Effector memory CD8-positive, alpha-beta T cell (primary cell): Measurements from ENCODE around the gene RPL18.
"Not testable (repeated sequence)": the region's sequence is repeated elsewhere in the genome, so short reads cannot be mapped to it uniquely, and the experiment has no call there.

ENCODE experiments used
- ATAC-seq: fragments of 150-1000 bp; cut with Tn5 transposase; replicated peaks from 2 replicates; pipeline ENCODE4 v1.10.0; 2021; ENCODE audit warnings: mild to moderate bottlenecking, moderate library complexity
- DNase-seq, 3 experiments: peaks; one replicate each; pipeline ENCODE4 v3.0.0; 2021
- H3K27ac Mint-ChIP-seq, 2 donors: one replicate each; pipeline ENCODE4 v1.8.0; 2022; ENCODE audit warnings: mild to moderate bottlenecking in 2 of 2, mixed read lengths in 2 of 2, moderate library complexity in 2 of 2
- H3K27me3 Mint-ChIP-seq, 2 donors: one replicate each; pipeline ENCODE4 v1.8.0; 2022; ENCODE audit warnings: mixed read lengths in 2 of 2
- H3K36me3 Mint-ChIP-seq: one replicate; pipeline ENCODE4 v1.8.0; 2022; ENCODE audit warnings: mild to moderate bottlenecking, moderate library complexity, mixed read lengths; ENCODE audit not compliant: insufficient read depth
- H3K4me1 Mint-ChIP-seq, 2 donors: one replicate each; pipeline ENCODE4 v1.8.0; 2022; ENCODE audit warnings: low read depth in 2 of 2, mixed read lengths in 2 of 2
- H3K4me3 Mint-ChIP-seq, 2 donors: one replicate each; pipeline ENCODE4 v1.8.0; 2022; ENCODE audit warnings: mild to moderate bottlenecking in 2 of 2, mixed read lengths in 2 of 2, moderate library complexity in 2 of 2
- H3K9me3 Mint-ChIP-seq, 2 donors: one replicate each; pipeline ENCODE4 v1.8.0; 2022; ENCODE audit warnings: mixed read lengths in 2 of 2
- total RNA-seq, 9 experiments: gene quantifications; one replicate each; lab custom pipeline; 2026; lab: John Stamatoyannopoulos, UW

Gene RPL18
- 475 to 854 (median 796) reads per million in 9 experiments for total RNA-seq

GRCh38 chr19:48618916-48619691, at the start of gene RPL18, which contains the start of gene SPHK2:
RPL18 (minus strand) TSS chr19:48619178; CDS start chr19:48619143, 35 bp downstream.
SPHK2 (plus strand) TSS chr19:48619506; CDS start chr19:48620515, 1,009 bp downstream.
- H3K4me3 Mint-ChIP-seq, result peak within 1 kb of the TSS; percentile 97
- H3K27ac Mint-ChIP-seq, result peak within 1 kb of the TSS; percentile 97 to 99
- no peaks in the 10 kb centered on the region for H3K9me3 Mint-ChIP-seq

GRCh38 chr19:48668761-48669160, 49.8 kb upstream of the RPL18 start:
- peaks cover 15% of the 10 kb centered on the region for H3K36me3 Mint-ChIP-seq
- ATAC-seq, result no peak
- H3K9me3 Mint-ChIP-seq, result peaks cover 0 to 1% of the 10 kb centered on the region in 2 donors
- H3K4me1 Mint-ChIP-seq, result no peaks in the 10 kb centered on the region
- H3K27me3 Mint-ChIP-seq, result no peaks in the 10 kb centered on the region
- no peak overlapping the region for H3K27ac Mint-ChIP-seq
- H3K4me3 Mint-ChIP-seq, result no peak overlapping the region
- DNase-seq, result no peak

More at GRCh38 chr19:48618916-48619691, at the start of gene RPL18, which contains the start of gene SPHK2:
- peak; percentile 82 for ATAC-seq
- peaks cover 47 to 52% of the 10 kb centered on the region in 2 donors for H3K4me1 Mint-ChIP-seq
- peaks cover 73% of the 10 kb centered on the region for H3K36me3 Mint-ChIP-seq
- DNase-seq, result peak; percentile 91 to 93 (median 93)
- H3K27me3 Mint-ChIP-seq, result no peaks in the 10 kb centered on the region

GRCh38 chr19:48668332-48668731, 49.4 kb upstream of the RPL18 start:
- no peak for ATAC-seq
- no peak for DNase-seq
- Mint-ChIP-seq H3K9me3 (peaks cover 0 to 1% of the 10 kb centered on the region in 2 donors), H3K4me3 (no peak overlapping the region), H3K36me3 (peaks cover 15% of the 10 kb centered on the region), H3K27ac (no peak overlapping the region), H3K27me3 (no peaks in the 10 kb centered on the region), H3K4me1 (no peaks in the 10 kb centered on the region)

GRCh38 chr19:48665786-48666185, 46.8 kb upstream of the RPL18 start:
- H3K4me1 Mint-ChIP-seq, result peaks cover 5% of the 10 kb centered on the region in 2 donors
- no peak overlapping the region for H3K4me3 Mint-ChIP-seq
- H3K27me3 Mint-ChIP-seq, result no peaks in the 10 kb centered on the region
- no peak overlapping the region for H3K27ac Mint-ChIP-seq
- peaks cover 0 to 1% of the 10 kb centered on the region in 2 donors for H3K9me3 Mint-ChIP-seq
- ATAC-seq (no peak), DNase-seq (no peak)
- peaks cover 19% of the 10 kb centered on the region for H3K36me3 Mint-ChIP-seq

- DNase-seq, result no peak
- H3K9me3 Mint-ChIP-seq, result peaks cover 0 to 1% of the 10 kb centered on the region in 2 donors
Measured at GRCh38 chr19:48664476-48664875, 45.5 kb upstream of the RPL18 start.

DNA sequence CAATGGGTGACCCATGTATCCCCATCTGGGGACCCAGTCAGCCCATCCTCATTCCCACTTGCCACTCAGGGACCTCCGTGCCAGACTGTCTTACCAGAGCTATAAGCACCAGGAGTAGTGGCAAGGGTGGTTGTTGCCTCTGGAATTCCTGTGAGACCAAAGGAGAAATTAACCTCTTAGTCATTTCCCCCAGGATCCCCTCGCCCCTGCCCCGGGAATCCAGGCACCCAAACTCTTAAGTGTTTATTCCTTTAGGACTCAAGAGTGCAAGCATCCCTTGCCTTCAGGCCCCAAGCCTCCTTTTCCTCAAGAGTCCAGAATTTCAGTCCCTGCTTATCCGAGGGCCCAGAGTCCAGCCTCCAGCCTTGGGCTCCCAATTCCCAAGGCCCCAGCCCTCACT, 44.7 kb upstream of the RPL18 start:
- H3K27ac Mint-ChIP-seq, result no peak overlapping the region
- no peaks in the 10 kb centered on the region for H3K27me3 Mint-ChIP-seq
- H3K4me1 Mint-ChIP-seq, result peaks cover 6 to 7% of the 10 kb centered on the region in 2 donors
- no peak for DNase-seq
- H3K9me3 Mint-ChIP-seq, result no peaks in the 10 kb centered on the region
- H3K36me3 Mint-ChIP-seq, result peaks cover 8% of the 10 kb centered on the region
- no peak for ATAC-seq
- no peak overlapping the region for H3K4me3 Mint-ChIP-seq

More at GRCh38 chr19:48664476-48664875, 45.5 kb upstream of the RPL18 start:
- Mint-ChIP-seq H3K4me3 (no peak overlapping the region), H3K36me3 (peaks cover 13% of the 10 kb centered on the region), H3K27me3 (no peaks in the 10 kb centered on the region), H3K4me1 (peaks cover 6 to 7% of the 10 kb centered on the region in 2 donors), H3K27ac (no peak overlapping the region)
- no peak for ATAC-seq

DNA sequence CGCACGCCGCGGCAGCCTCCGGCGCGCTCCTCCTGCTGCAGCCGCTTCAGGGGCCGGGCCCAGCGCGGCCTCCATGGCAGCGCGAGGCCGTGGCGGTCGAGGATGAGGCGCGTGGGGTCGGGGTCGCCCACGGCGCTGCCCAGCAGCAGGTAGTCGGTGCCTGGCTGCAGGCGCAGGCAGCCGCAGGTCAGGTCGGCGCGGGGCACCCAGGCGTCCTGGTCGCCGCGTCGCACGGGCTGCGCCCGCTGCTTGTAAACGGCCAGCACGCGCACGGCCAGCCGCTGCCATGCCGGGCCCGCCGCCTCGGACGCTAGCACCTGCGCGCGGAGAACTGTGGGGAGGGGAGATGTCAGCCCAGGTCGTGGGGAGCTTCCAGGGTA, 42.7 kb upstream of the RPL18 start:
- DNase-seq (no peak), ATAC-seq (no peak)
- no peaks in the 10 kb centered on the region for H3K9me3 Mint-ChIP-seq
- H3K4me1 Mint-ChIP-seq, result peaks cover 6 to 7% of the 10 kb centered on the region in 2 donors
- H3K27me3 Mint-ChIP-seq, result peaks cover 0 to 4% of the 10 kb centered on the region in 2 donors
- no peak overlapping the region for H3K27ac Mint-ChIP-seq
- peaks cover 4% of the 10 kb centered on the region for H3K36me3 Mint-ChIP-seq
- no peak overlapping the region for H3K4me3 Mint-ChIP-seq

DNA sequence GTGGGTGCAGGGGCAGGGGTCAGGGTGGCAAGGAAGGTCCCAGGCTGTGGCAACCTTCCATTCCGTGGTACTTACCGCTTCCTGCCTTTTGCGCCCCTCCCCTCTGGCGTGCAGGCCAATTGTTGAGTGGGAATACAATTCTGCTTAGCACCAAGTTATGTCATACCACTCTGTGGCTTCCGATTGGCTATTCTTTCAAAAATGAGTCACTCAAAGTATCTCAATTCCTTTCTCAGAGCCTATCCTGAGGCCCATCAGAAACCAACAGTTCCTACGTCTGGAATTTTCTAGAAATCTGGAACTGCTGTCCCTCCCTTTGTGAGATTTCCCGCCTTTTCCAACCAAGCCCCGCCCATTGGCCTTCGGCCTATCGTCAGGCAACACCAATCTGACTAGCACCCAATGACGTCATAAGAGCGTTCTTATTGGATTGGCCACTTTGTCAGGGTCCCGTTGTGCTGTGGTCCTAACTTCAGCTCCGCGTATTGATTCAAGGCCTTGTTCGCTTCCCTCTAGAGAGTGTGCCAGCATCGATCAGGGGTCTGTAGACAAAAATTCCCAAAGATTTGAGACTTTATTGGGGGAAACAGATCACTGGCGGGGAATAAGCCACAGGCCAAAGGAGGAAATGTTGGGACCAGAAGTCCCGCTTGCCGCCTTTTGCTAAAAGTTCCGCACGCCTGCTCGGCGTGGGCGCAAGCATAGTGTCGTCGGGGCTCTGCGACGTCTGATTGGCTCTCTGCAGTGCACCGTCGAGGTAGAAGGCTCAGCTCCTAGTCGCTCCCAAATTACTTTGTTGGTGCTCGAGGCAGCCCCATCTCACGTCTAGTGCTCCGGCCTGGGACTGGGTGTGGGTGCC, 42.1 kb upstream of the RPL18 start:
- Mint-ChIP-seq H3K4me3 (peak overlapping the region; percentile 69 to 79), H3K9me3 (no peaks in the 10 kb centered on the region), H3K27ac (peak overlapping the region; percentile 84 to 96), H3K4me1 (peaks cover 6 to 7% of the 10 kb centered on the region in 2 donors), H3K27me3 (peaks cover 0 to 4% of the 10 kb centered on the region in 2 donors), H3K36me3 (peaks cover 4% of the 10 kb centered on the region)
- DNase-seq (peak; percentile 73 to 82 (median 77)), ATAC-seq (peak; percentile 91)

DNA sequence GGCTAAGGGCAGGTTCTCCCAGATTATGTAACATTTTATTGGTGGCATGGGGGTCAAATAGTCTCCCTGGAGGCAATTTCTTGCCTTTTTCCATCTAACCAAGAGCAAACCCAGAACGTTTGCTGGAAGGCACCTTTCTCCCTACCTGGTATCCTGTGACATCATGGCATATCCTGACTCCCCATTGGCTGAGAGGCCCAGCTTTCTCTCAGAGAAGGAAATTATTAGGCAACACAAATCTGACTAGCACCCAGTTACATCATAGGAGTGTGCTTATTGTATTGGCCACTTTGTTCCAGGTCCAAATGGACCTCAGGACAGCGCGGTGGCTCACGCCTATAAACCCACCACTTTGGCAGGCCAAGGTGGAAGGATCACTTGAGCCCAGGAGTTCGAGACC, 40.8 kb upstream of the RPL18 start:
- Mint-ChIP-seq H3K27me3 (peaks cover 0 to 4% of the 10 kb centered on the region in 2 donors), H3K27ac (no peak overlapping the region), H3K36me3 (peaks cover 4% of the 10 kb centered on the region), H3K4me1 (peaks cover 6 to 7% of the 10 kb centered on the region in 2 donors), H3K9me3 (no peaks in the 10 kb centered on the region), H3K4me3 (no peak overlapping the region)
- DNase-seq, result no peak
- no peak for ATAC-seq

- no peaks in the 10 kb centered on the region for H3K9me3 Mint-ChIP-seq
- H3K4me3 Mint-ChIP-seq, result no peak overlapping the region
- no peak overlapping the region for H3K27ac Mint-ChIP-seq
- ATAC-seq (no peak), DNase-seq (no peak)
- peaks cover 6 to 7% of the 10 kb centered on the region in 2 donors for H3K4me1 Mint-ChIP-seq
- peaks cover 0 to 4% of the 10 kb centered on the region in 2 donors for H3K27me3 Mint-ChIP-seq
- peaks cover 4% of the 10 kb centered on the region for H3K36me3 Mint-ChIP-seq
Measured at GRCh38 chr19:48658483-48658882, 39.5 kb upstream of the RPL18 start.

GRCh38 chr19:48657828-48658227, 38.9 kb upstream of the RPL18 start:
- H3K4me1 Mint-ChIP-seq, H3K4me3 Mint-ChIP-seq, H3K36me3 Mint-ChIP-seq, DNase-seq, H3K9me3 Mint-ChIP-seq, H3K27ac Mint-ChIP-seq, H3K27me3 Mint-ChIP-seq, ATAC-seq: not testable (repeated sequence)

DNA sequence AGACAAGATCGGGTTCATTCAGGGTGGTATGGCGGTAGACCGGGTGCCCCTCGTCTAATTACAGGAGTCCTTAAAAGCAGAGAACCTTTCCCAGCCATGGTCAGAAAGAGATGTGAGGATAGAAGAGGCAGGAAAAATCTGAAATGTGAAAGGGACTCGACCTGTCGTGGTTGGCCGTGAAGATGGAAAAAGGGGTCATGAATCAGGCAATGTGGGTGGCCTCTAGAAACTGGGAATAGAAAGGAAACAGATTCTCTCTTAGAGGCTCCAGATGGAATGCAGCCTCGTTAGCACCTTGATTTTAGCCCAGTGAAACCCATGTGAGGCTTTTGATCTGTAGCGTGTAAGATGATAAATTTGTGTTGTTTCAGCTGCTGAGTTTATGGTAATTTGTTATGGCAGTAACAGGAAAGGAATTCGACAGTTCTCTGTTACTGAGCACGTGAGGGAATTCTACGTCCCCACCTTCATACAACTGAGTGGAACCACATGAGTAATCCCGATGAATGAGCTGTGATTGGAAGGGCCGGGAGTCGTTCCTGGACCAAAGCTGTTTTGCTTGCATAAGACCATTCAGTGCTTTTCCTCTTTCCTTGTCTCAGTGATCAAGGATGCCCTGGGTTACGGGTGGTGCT, 38.0 kb upstream of the RPL18 start:
- H3K27ac Mint-ChIP-seq, result no peak overlapping the region
- peaks cover 6 to 7% of the 10 kb centered on the region in 2 donors for H3K4me1 Mint-ChIP-seq
- peaks cover 4% of the 10 kb centered on the region for H3K36me3 Mint-ChIP-seq
- H3K4me3 Mint-ChIP-seq, result no peak overlapping the region
- no peaks in the 10 kb centered on the region for H3K9me3 Mint-ChIP-seq
- no peak for ATAC-seq
- no peak for DNase-seq
- peaks cover 0 to 4% of the 10 kb centered on the region in 2 donors for H3K27me3 Mint-ChIP-seq
